ENCODE measurements around the gene ALOX5AP.

DNA sequence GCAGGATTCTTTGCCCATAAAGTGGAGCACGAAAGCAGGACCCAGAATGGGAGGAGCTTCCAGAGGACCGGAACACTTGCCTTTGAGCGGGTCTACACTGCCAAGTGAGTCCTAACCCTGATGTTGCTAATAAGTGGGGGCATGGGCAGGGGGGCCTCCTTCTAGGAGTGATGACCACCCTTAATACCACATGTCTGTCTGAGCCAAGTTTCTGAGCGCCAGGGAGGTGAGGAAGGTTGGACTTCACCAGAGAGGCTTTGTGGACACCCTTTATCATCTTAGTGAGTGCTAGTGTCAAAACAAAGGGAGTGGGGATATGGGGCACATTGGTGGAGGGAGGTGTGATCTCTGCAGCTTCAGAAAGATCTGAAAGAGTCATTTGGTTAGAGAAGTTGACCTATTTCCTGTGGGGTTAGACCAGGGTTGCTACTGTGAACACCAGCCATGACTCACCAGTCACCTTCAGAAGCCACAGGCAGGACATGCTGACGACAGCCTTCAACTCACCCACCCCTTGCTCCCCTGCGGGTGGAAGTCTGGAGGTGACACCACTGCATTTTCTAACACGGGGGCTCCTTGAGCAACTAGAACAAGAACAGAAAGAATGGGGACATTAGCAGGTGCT is 8.8 kb downstream of the ALOX5AP start:
- TF ChIP-seq EZH2 (IDR thresholded peaks at IDR 0.05; ENCODE audit: insufficient read depth, poor library complexity, severe bottlenecking), result no peak
- no peak for TF ChIP-seq EZH2phosphoT487 (IDR thresholded peaks at IDR 0.05; ENCODE audit: insufficient read depth, low read depth)

Data from GM23248 (cell line).